DMS153 (cell line): ENCODE data around the gene ZCWPW2.

Experiments used
- DNase-seq: peaks from one replicate; lab custom pipeline; 2025; lab: John Stamatoyannopoulos, UW

The ZCWPW2 gene

GRCh38 chr3:28348629-28349468 is at the start of gene ZCWPW2, which contains the start of gene AZI2:
ZCWPW2 (plus strand) TSS chr3:28348721; CDS start chr3:28413069, 64,348 bp downstream.
AZI2 (minus strand) TSS chr3:28348824; CDS start chr3:28340617, 8,207 bp downstream.
- peak; percentile 64 for DNase-seq

- no peak for DNase-seq
Observed at GRCh38 chr3:28299705-28300104, 48.8 kb upstream of the ZCWPW2 start.

GRCh38 chr3:28300345-28300962 is 48.1 kb upstream of the ZCWPW2 start:
- no peak for DNase-seq

- DNase-seq: no peak
Observed at GRCh38 chr3:28301688-28302087, 46.8 kb upstream of the ZCWPW2 start.

- DNase-seq: no peak
Observed at GRCh38 chr3:28308196-28308595, 40.3 kb upstream of the ZCWPW2 start.

GRCh38 chr3:28315711-28316110 is 32.8 kb upstream of the ZCWPW2 start:
- DNase-seq: no peak

- no peak for DNase-seq
Observed at GRCh38 chr3:28316226-28316625, 32.3 kb upstream of the ZCWPW2 start.

- DNase-seq: no peak
Observed at GRCh38 chr3:28317438-28318022, 31.0 kb upstream of the ZCWPW2 start.

GRCh38 chr3:28320981-28321380 is 27.5 kb upstream of the ZCWPW2 start:
- no peak for DNase-seq

- no peak for DNase-seq
Observed at GRCh38 chr3:28322464-28322863, 26.1 kb upstream of the ZCWPW2 start.

GRCh38 chr3:28326458-28326926 is 22.0 kb upstream of the ZCWPW2 start:
- DNase-seq: no peak

GRCh38 chr3:28328188-28329151 is 20.1 kb upstream of the ZCWPW2 start:
- DNase-seq: no peak

- no peak for DNase-seq
Observed at GRCh38 chr3:28334552-28334951, 14.0 kb upstream of the ZCWPW2 start.

- no peak for DNase-seq
Observed at GRCh38 chr3:28335246-28335645, 13.3 kb upstream of the ZCWPW2 start.

- no peak for DNase-seq
Observed at GRCh38 chr3:28337230-28337629, 11.3 kb upstream of the ZCWPW2 start.

- DNase-seq: no peak
Observed at GRCh38 chr3:28343144-28343543, 5.4 kb upstream of the ZCWPW2 start.

- DNase-seq: no peak
Observed at GRCh38 chr3:28345690-28346089, 2.8 kb upstream of the ZCWPW2 start.

- no peak for DNase-seq
Observed at GRCh38 chr3:28347374-28348264, 902 bp upstream of the ZCWPW2 start.

- no peak for DNase-seq
Observed at GRCh38 chr3:28348265-28348628, 274 bp upstream of the ZCWPW2 start.

- no peak for DNase-seq
Observed at GRCh38 chr3:28349469-28350000, 1.0 kb downstream of the ZCWPW2 start.
